IPS DF 6.9 (cell line): ENCODE measurements around the gene MSANTD2.

ENCODE experiments used
- DNase-seq: peaks from one replicate; pipeline ENCODE4 v3.0.0-alpha.2; 2013; ENCODE audit warnings: low read depth, low spot score
- H3K27ac ChIP-seq: one replicate; pipeline ENCODE4 v1.5.1; 2013; ENCODE audit warnings: low read length, control low read depth
- H3K27me3 ChIP-seq: 2 replicates; pipeline ENCODE4 v1.6.1; 2013; ENCODE audit warnings: mild to moderate bottlenecking, low read length; ENCODE audit not compliant: control insufficient read depth, insufficient read depth
- H3K36me3 ChIP-seq: 2 replicates; pipeline ENCODE4 v1.6.1; 2013; ENCODE audit warnings: low read length; ENCODE audit not compliant: control insufficient read depth, insufficient read depth
- H3K4me1 ChIP-seq: 2 replicates; pipeline ENCODE4 v1.6.1; 2013; ENCODE audit warnings: low read length; ENCODE audit not compliant: control insufficient read depth, insufficient read depth
- H3K4me3 ChIP-seq: 2 replicates; pipeline ENCODE4 v1.5.1; 2013; ENCODE audit warnings: mild to moderate bottlenecking, low read length
- H3K9me3 ChIP-seq: 2 replicates; pipeline ENCODE4 v1.6.1; 2013; ENCODE audit warnings: low read length, inconsistent platforms; ENCODE audit not compliant: control insufficient read depth, insufficient read depth
- WGBS: extraction: QIAGEN DNeasy Blood & Tissue Kit; methylation state at CpG from one replicate; pipeline ENCODE4 v1.1.7; 2013; ENCODE audit warnings: mixed read lengths, missing lambda C conversion rate; ENCODE audit not compliant: insufficient read length, insufficient coverage; 5-methylcytosine and 5-hydroxymethylcytosine counted together

Gene MSANTD2

DNA sequence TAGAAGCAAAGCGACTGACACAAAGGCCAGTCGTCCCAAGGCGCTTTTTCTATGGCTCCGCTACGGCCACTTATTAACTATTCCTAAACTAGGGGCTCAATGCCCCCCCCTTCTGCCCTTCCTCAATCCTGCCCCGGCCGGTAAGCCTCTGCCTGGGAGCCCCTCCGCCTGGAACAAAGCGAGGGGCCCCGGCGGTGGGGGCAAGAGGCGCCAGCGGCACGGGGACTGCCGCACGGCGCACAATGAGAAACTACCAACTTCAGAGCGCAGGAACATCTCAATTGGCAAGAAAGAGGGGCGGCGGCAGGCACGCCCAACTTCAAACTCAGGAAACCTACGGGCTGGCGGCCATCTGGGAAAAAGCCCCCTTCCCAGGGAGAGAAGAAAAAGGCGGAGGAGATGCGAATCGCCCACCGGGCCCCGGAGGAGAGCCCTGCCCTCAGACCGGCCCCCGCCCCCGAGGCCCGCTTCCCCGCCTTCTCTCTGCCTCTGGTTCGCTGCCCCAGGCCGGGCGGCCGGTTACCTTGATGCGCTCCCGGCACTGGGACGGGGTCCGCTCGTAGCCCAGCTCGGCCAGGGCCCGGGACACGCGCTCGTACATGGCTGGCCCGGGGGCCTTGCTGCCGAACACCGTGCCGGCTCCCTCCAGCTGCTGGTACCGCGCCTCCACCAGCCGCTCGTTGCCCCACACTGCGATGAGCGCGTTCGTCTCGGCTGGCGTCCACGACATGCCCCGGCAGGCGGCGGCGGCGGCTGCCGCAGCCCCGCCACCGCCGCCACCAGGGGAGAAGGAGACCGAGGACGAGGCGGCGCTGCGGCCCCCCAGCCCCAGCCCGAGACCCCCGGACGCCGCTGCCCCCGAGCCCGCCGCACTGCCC, 619 bp downstream of the MSANTD2 start:
- Histone ChIP-seq H3K27ac (no peak overlapping the region), H3K4me1 (no peaks in the 10 kb centered on the region; the same call in 1 of the 2 replicates), H3K9me3 (no peaks in the 10 kb centered on the region), H3K4me3 (peak overlapping the region; percentile 74), H3K36me3 (no peaks in the 10 kb centered on the region), H3K27me3 (no peaks in the 10 kb centered on the region)
- no CpG with 5 or more reads among the region's 83 CpGs for WGBS
- no peak for DNase-seq

DNA sequence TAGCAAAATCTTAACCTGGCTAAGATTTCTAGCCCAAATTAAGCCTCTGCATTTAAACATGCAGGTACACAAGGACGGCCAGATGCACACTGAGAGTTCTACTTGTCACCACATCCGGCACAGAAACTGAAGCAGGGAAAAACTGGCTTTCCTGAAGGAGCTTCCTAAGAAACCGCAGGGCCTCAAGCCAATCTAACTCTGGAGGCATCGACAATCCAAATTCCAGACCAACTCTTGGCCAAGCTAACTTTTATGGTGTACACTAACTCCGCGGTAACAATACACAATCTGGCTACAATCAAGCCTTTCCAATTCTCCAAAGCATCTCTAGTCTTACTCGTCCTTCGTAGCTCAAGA, 1.2 kb downstream of the MSANTD2 start:
- Histone ChIP-seq H3K36me3 (no peaks in the 10 kb centered on the region), H3K9me3 (no peaks in the 10 kb centered on the region), H3K4me1 (no peaks in the 10 kb centered on the region; the same call in 1 of the 2 replicates), H3K4me3 (peak overlapping the region; percentile 74; the same call in 1 of the 2 replicates), H3K27me3 (no peaks in the 10 kb centered on the region), H3K27ac (no peak overlapping the region)
- DNase-seq: no peak
- no CpG with 5 or more reads among the region's 8 CpGs for WGBS

DNA sequence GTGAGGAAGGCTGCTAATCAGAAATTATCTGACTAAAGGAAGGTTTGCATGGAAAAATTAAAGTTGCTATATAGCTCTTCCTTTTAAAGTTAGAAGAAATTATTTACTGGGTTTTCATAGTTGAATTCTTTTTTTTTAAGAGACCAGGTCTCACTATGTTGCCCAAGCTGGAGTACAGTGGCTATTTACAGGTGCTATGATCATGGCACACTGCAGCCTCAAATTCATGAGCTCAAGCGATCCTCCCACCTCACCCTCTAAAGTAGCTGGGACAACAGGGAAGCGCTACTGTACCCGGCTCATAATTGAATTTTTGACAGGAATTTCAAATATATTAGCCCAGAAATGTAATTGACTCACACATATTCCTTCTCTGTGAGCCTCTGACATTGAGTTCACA, 3.9 kb downstream of the MSANTD2 start:
- H3K27ac ChIP-seq: no peak overlapping the region
- no peaks in the 10 kb centered on the region for H3K36me3 ChIP-seq
- no peak overlapping the region for H3K4me3 ChIP-seq
- no peaks in the 10 kb centered on the region for H3K27me3 ChIP-seq
- peaks cover 7% of the 10 kb centered on the region; the same call in 1 of the 2 replicates for H3K4me1 ChIP-seq
- no peak for DNase-seq
- WGBS: no CpG with 5 or more reads among the region's 3 CpGs
- no peaks in the 10 kb centered on the region for H3K9me3 ChIP-seq

DNA sequence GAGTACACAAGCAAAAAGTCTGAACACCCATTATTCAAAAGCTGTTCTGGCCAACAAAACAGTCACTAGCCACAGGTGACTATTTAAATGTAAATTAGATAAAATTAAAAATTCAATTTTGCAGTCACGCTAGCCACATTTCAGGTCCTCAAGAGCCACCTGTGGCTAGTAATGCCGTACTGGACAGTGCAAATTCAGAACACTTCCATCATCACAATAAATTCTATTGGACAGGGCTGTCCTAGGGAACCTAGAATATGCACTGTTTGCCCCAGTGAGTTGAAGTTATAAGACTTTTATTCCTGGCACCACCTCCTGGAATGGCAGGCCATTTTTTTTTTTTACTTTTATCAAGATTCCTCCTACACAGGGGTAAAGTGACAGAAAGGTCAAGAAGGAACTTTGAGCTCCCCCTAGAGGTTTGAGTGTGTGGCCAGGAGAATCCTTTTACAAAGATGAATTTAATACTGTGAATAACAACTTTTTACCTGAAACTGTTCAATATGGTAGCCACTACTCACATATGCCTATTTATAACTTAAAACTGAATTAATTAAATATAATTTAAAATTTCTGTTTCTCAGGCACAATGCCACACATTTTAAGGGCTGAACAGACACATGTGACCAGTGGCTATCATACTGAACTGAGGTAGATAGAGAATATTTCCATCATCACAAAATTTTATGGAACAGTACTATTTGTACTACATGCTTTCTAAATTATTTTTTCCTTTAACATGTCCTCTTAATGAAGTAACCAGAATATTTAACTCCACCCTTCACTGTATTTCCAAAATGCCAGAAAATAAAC, 6.5 kb downstream of the MSANTD2 start:
- H3K27me3 ChIP-seq: no peaks in the 10 kb centered on the region
- no peak for DNase-seq
- H3K4me3 ChIP-seq: no peak overlapping the region
- H3K36me3 ChIP-seq: no peaks in the 10 kb centered on the region
- WGBS: no CpG with 5 or more reads among the region's 2 CpGs
- no peaks in the 10 kb centered on the region for H3K9me3 ChIP-seq
- H3K4me1 ChIP-seq: peaks cover 8% of the 10 kb centered on the region; the same call in 1 of the 2 replicates
- no peak overlapping the region for H3K27ac ChIP-seq

DNA sequence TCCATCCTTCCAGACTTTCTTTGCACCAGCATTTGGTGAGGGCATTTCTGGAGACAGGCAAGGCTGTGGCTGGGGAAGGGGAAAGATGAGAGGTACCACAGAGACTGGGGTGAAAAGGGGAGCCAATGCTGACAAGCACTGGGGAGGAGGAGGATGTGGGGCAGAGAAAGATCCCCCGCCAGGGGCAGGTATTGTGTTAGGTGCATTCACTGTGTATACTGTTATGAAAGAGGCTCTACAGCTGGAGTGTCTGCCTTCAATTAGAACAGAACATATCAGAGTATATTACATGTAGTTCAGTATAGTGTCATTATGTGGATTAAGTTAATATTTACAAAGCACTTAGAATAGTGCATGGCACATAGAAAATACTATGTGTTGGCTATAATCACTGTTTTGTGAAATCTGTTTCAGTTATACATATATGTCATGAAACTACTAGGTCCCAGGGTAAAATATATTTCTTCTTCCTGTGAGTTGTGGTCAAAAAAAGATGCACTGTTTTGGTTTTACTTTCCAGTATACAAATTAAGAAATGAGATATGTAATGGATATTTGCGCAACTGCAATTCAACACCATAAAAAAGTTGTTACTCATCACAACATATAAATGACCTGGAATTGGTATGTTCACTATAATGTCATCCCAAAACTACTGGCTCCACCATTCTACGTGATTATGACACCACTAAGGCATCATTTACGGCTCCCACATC, 8.4 kb downstream of the MSANTD2 start:
- WGBS: no CpG with 5 or more reads among the region's 4 CpGs
- Histone ChIP-seq H3K4me1 (peaks cover 8% of the 10 kb centered on the region; the same call in 1 of the 2 replicates), H3K27ac (no peak overlapping the region), H3K4me3 (no peak overlapping the region), H3K36me3 (no peaks in the 10 kb centered on the region), H3K27me3 (no peaks in the 10 kb centered on the region), H3K9me3 (no peaks in the 10 kb centered on the region)
- no peak for DNase-seq

DNA sequence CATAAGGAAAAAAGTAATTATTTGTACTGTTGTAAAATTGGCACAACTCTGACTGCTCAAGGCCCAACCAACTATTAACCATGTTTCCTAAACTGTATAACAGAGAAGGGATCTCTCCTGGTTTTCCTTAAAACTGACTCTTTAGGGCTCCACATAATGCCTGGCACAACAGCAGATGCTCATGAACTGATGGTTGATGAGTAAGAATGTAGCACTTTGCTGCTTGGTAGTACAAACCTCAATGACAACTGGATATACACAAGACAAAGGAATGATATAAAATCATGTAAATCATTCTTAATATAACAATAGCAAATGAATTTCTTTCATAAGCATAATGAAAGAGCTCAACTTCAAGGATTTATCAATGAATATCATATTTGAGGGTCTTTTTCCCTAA, 11.7 kb downstream of the MSANTD2 start:
- Histone ChIP-seq H3K4me1 (peaks cover 8% of the 10 kb centered on the region; the same call in 1 of the 2 replicates), H3K36me3 (no peaks in the 10 kb centered on the region), H3K9me3 (no peaks in the 10 kb centered on the region), H3K4me3 (no peak overlapping the region), H3K27me3 (no peaks in the 10 kb centered on the region), H3K27ac (no peak overlapping the region)
- DNase-seq: no peak

DNA sequence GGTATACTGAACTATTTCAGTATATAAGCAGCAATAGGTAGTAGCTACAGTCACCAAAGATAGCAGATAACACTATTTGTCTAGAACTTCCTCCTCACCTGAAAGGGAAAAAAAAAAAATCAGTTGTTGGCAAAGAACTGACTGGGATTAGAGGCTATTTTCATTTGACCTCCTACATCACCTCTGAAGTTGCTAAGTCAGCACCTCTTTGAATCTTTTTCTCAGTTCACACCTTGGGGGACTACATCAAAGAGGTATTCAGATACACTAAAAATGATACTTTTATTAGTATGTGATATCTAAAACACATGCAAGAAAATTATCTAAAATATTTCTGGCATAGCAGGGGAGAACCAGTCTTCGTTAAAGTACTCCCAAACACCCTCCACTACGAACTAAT, 16.2 kb downstream of the MSANTD2 start:
- WGBS: no CpG with 5 or more reads among the region's 2 CpGs
- no peaks in the 10 kb centered on the region for H3K4me1 ChIP-seq
- H3K36me3 ChIP-seq: no peaks in the 10 kb centered on the region
- DNase-seq: no peak
- H3K27ac ChIP-seq: no peak overlapping the region
- no peaks in the 10 kb centered on the region for H3K27me3 ChIP-seq
- no peaks in the 10 kb centered on the region for H3K9me3 ChIP-seq
- no peak overlapping the region for H3K4me3 ChIP-seq

DNA sequence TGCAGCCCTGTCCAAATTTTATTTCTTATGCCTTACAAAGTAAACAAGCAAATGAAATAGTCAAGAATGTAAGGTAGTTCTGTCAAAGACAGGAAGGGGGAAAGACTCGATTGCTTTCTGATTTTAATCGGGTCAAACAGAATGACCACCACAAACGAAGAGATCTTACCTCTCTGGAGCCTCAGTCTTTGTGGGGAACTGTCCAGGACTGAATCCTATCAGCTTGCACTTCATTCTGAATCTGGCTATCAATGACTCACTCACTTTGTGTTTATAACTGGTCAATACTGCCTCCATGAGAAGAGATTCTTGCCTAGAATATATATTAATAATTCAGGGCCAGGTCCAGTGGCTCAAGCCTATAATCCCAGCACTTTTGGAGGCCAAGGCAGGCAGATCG, 17.2 kb downstream of the MSANTD2 start:
- no peaks in the 10 kb centered on the region for H3K36me3 ChIP-seq
- no peak for DNase-seq
- WGBS: no CpG with 5 or more reads among the region's 4 CpGs

DNA sequence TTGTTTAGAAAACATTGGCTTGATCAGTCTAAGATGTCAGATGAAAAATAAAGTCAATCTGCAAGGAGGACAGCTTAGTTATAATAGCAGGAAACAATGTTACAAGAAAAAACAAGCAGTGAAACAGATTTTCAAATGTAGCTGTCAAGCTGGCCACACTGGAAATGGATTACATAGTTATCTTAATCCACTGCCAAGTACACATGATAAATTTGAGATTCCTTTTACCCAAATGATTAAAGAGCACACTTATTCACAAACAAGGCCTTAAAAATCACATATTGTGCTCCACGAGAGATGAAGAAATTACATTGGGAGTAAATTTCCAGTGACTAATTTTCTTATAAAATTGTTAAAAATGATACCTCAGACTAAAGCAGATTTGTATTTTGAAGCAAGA, 20.6 kb downstream of the MSANTD2 start:
- H3K27ac ChIP-seq: no peak overlapping the region
- H3K4me3 ChIP-seq: no peak overlapping the region
- WGBS: no CpG with 5 or more reads among the region's 1 CpG
- H3K36me3 ChIP-seq: 0 out of 2 replicates have a peak, but pooled peaks cover under 1% of the 10 kb centered on the region
- DNase-seq: no peak
- H3K9me3 ChIP-seq: no peaks in the 10 kb centered on the region
- no peaks in the 10 kb centered on the region for H3K27me3 ChIP-seq
- H3K4me1 ChIP-seq: no peaks in the 10 kb centered on the region; the same call in 1 of the 2 replicates

More for the DNA sequence above, 17.2 kb downstream of the MSANTD2 start:
- H3K9me3 ChIP-seq: no peaks in the 10 kb centered on the region
- H3K27ac ChIP-seq: no peak overlapping the region
- no peak overlapping the region for H3K4me3 ChIP-seq
- no peaks in the 10 kb centered on the region; the same call in 1 of the 2 replicates for H3K4me1 ChIP-seq
- no peaks in the 10 kb centered on the region for H3K27me3 ChIP-seq

DNA sequence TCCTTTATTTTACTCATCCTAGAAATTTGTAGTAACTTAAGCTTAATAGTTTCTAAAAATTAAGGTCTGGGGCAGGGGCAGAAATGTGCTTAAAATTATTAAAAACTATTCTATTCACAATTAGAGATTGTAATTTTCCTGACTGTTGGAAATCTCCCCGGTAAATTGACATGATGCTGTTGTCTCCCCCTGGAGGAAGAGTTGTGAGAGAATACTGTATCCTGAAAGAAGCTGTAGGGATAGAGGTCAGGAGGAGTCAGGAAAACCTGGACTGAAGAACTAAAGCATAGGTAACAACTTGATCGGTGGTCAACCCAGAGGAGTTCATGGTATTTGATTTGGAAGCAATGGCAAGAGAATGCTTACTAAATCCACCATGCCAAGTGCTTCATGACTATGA, 21.9 kb downstream of the MSANTD2 start:
- no peak overlapping the region for H3K27ac ChIP-seq
- no peaks in the 10 kb centered on the region; the same call in 1 of the 2 replicates for H3K4me1 ChIP-seq
- no peak overlapping the region for H3K4me3 ChIP-seq
- no peaks in the 10 kb centered on the region for H3K27me3 ChIP-seq
- no peaks in the 10 kb centered on the region for H3K9me3 ChIP-seq
- 0 out of 2 replicates have a peak, but pooled peaks cover 2% of the 10 kb centered on the region for H3K36me3 ChIP-seq
- DNase-seq: no peak
- no CpG with 5 or more reads among the region's 2 CpGs for whole genome bisulfite sequencing
